ENCODE results near the gene EXOG.

EXOG gene

GRCh38 chr3:38476157-38476756, 19.9 kb upstream of the EXOG start:
- peaks cover 28% of the 10 kb centered on the region for H3K79me2 ChIP-seq (ENCODE audit: low read length)
- no peak overlapping the region for H3K9ac ChIP-seq (ENCODE audit: low read length)
- H3K4me3 ChIP-seq (ENCODE audit: low read length): no peak overlapping the region
- H3K4me1 ChIP-seq (ENCODE audit: low read length): peaks cover 9% of the 10 kb centered on the region
- H4K20me1 ChIP-seq (ENCODE audit: insufficient read depth, low read length): peaks cover 43% of the 10 kb centered on the region
- no peak overlapping the region for H3K4me2 ChIP-seq (ENCODE audit: low read length)
- H3K27ac ChIP-seq (ENCODE audit: low read length): no peak overlapping the region
- TF ChIP-seq EZH2phosphoT487 (IDR thresholded peaks at IDR 0.05; ENCODE audit: low read depth) (no peak), CTCF (IDR thresholded peaks at IDR 0.05; ENCODE audit: low read depth, low read length) (no peak)
- no peak overlapping the region for H2AFZ ChIP-seq (ENCODE audit: low read depth, low read length)
- peaks cover 19% of the 10 kb centered on the region for H3K36me3 ChIP-seq (replicated peaks; ENCODE audit: low read depth, low read length)
- no peaks in the 10 kb centered on the region for H3K27me3 ChIP-seq (ENCODE audit: low read depth, low read length)
- H3K9me3 ChIP-seq (ENCODE audit: insufficient read depth, low read length): no peaks in the 10 kb centered on the region

GRCh38 chr3:38477057-38477820, 18.9 kb upstream of the EXOG start:
- Histone ChIP-seq H3K9me3 (ENCODE audit: insufficient read depth, low read length) (no peaks in the 10 kb centered on the region), H2AFZ (ENCODE audit: low read depth, low read length) (no peak overlapping the region), H3K4me1 (ENCODE audit: low read length) (peaks cover 9% of the 10 kb centered on the region), H3K27me3 (ENCODE audit: low read depth, low read length) (no peaks in the 10 kb centered on the region), H3K79me2 (ENCODE audit: low read length) (peaks cover 18% of the 10 kb centered on the region), H3K36me3 (replicated peaks; ENCODE audit: low read depth, low read length) (peaks cover 23% of the 10 kb centered on the region), H4K20me1 (ENCODE audit: insufficient read depth, low read length) (peaks cover 34% of the 10 kb centered on the region), H3K4me3 (ENCODE audit: low read length) (no peak overlapping the region), H3K9ac (ENCODE audit: low read length) (no peak overlapping the region), H3K4me2 (ENCODE audit: low read length) (no peak overlapping the region), H3K27ac (ENCODE audit: low read length) (no peak overlapping the region)
- TF ChIP-seq CTCF (IDR thresholded peaks at IDR 0.05; ENCODE audit: low read depth, low read length): no peak
- TF ChIP-seq EZH2phosphoT487 (IDR thresholded peaks at IDR 0.05; ENCODE audit: low read depth): no peak

- Histone ChIP-seq H3K9me3 (ENCODE audit: insufficient read depth, low read length) (no peaks in the 10 kb centered on the region), H3K4me3 (ENCODE audit: low read length) (no peak overlapping the region), H4K20me1 (ENCODE audit: insufficient read depth, low read length) (peaks cover 28% of the 10 kb centered on the region), H3K9ac (ENCODE audit: low read length) (no peak overlapping the region), H3K27me3 (ENCODE audit: low read depth, low read length) (no peaks in the 10 kb centered on the region), H3K36me3 (replicated peaks; ENCODE audit: low read depth, low read length) (peaks cover 29% of the 10 kb centered on the region), H3K27ac (ENCODE audit: low read length) (no peak overlapping the region), H2AFZ (ENCODE audit: low read depth, low read length) (no peak overlapping the region), H3K4me2 (ENCODE audit: low read length) (no peak overlapping the region), H3K4me1 (ENCODE audit: low read length) (peaks cover 7% of the 10 kb centered on the region), H3K79me2 (ENCODE audit: low read length) (peaks cover 17% of the 10 kb centered on the region)
- TF ChIP-seq CTCF (IDR thresholded peaks at IDR 0.05; ENCODE audit: low read depth, low read length) (no peak), EZH2phosphoT487 (IDR thresholded peaks at IDR 0.05; ENCODE audit: low read depth) (no peak)
Measured at GRCh38 chr3:38477839-38478450, 18.2 kb upstream of the EXOG start.

GRCh38 chr3:38478901-38479300, 17.2 kb upstream of the EXOG start:
- TF ChIP-seq EZH2phosphoT487 (IDR thresholded peaks at IDR 0.05; ENCODE audit: low read depth) (no peak), CTCF (IDR thresholded peaks at IDR 0.05; ENCODE audit: low read depth, low read length) (no peak)
- no peak overlapping the region for H3K4me2 ChIP-seq (ENCODE audit: low read length)
- H3K27me3 ChIP-seq (ENCODE audit: low read depth, low read length): no peaks in the 10 kb centered on the region
- H3K9me3 ChIP-seq (ENCODE audit: insufficient read depth, low read length): no peaks in the 10 kb centered on the region
- H4K20me1 ChIP-seq (ENCODE audit: insufficient read depth, low read length): peaks cover 22% of the 10 kb centered on the region
- H3K27ac ChIP-seq (ENCODE audit: low read length): no peak overlapping the region
- no peaks in the 10 kb centered on the region for H3K4me1 ChIP-seq (ENCODE audit: low read length)
- peaks cover 29% of the 10 kb centered on the region for H3K36me3 ChIP-seq (replicated peaks; ENCODE audit: low read depth, low read length)
- H3K4me3 ChIP-seq (ENCODE audit: low read length): no peak overlapping the region
- no peak overlapping the region for H2AFZ ChIP-seq (ENCODE audit: low read depth, low read length)
- peaks cover 17% of the 10 kb centered on the region for H3K79me2 ChIP-seq (ENCODE audit: low read length)
- H3K9ac ChIP-seq (ENCODE audit: low read length): no peak overlapping the region
